ENCODE results near the gene MMP27.

DNA sequence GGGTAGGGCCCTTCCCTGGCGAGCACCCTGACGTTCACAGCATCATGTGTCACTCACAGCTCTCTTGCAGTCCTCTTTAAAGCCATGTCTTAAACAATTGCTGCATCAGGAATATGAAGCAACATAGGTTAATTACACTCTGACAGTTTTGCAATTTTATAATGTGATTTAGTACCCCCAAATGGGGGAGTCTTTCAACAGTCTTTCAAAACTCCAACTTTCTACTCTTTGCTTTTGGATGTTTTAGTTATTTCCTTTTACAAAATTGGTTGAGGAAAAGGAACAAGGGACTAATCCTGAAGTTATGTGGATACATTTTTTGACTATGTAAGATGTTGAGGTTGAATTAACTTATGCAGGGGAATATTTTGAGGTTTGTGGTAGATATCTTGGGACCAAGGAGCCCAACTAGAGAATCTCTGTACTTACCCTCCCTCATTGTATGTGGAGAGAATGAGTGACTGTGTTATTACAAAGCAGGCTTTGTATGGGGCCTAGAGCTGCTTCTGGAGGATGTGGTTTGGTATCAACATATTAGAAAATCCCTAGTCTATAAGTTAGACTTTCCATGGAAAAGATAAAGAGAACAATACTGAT is 19.4 kb upstream of the MMP27 start, which contains the start of gene MMP8:
- no peak for TF ChIP-seq EZH2 (IDR thresholded peaks at IDR 0.05; ENCODE audit: low read length, missing control alignments)
- TF ChIP-seq, protein P1, sequence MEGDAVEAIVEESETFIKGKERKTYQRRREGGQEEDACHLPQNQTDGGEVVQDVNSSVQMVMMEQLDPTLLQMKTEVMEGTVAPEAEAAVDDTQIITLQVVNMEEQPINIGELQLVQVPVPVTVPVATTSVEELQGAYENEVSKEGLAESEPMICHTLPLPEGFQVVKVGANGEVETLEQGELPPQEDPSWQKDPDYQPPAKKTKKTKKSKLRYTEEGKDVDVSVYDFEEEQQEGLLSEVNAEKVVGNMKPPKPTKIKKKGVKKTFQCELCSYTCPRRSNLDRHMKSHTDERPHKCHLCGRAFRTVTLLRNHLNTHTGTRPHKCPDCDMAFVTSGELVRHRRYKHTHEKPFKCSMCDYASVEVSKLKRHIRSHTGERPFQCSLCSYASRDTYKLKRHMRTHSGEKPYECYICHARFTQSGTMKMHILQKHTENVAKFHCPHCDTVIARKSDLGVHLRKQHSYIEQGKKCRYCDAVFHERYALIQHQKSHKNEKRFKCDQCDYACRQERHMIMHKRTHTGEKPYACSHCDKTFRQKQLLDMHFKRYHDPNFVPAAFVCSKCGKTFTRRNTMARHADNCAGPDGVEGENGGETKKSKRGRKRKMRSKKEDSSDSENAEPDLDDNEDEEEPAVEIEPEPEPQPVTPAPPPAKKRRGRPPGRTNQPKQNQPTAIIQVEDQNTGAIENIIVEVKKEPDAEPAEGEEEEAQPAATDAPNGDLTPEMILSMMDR (conservative IDR thresholded peaks at IDR 0.05 in 1 of 2, IDR thresholded peaks at IDR 0.05 in 1 of 2; ENCODE audit: low read depth in 1 of 2, low read length in 2 of 2): no peak
